ENCODE data around the gene AKT1.

AKT1 gene

DNA sequence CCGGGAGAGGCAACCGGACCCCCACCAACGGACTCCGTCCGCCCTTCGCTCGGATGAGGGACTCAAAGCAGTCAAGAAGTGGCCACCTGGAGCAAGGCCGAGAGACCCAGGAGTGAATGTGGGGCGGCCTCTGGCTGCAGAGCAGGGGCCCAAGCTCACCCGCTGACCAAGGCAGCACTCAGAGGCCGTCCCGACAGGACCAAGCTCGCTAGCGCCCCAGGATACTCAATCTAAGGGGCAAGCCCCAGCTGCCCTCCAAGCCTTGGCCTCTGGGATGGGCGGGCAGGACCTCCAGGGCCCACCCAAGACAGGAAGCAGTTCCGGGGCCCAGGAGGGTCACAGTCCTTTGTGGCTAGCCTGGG is 936 bp downstream of the AKT1 start:
- no peaks in the 10 kb centered on the region for H3K9me3 ChIP-seq (ENCODE audit: insufficient read depth, low read length)

DNA sequence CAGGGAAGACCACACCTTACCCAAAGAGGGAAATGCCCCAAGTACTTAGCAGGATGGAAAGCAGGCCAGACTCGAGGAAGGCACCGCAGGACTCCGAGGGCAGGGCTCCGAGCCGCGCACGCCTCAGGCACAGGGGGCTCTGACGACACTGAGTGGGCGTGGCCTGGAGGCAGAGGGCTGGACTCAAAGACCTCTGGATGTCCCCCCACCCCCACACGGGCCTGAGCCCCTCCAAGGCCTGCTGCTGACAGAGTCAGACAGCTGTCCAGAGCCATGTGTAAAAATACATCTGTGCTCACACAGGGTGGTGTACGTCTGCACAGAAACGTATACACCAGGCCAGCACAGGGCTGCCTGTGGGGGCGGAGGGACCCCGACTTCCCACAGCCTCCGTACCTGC is 1.4 kb downstream of the AKT1 start:
- no peak overlapping the region for H3K27ac ChIP-seq (ENCODE audit: low read length)
- H3K4me1 ChIP-seq (ENCODE audit: low read length): peaks cover 28% of the 10 kb centered on the region
- H4K20me1 ChIP-seq (ENCODE audit: insufficient read depth, low read length): peaks cover 54% of the 10 kb centered on the region
- peaks cover 21% of the 10 kb centered on the region for H3K27me3 ChIP-seq (ENCODE audit: low read depth, low read length)
- H3K36me3 ChIP-seq (replicated peaks; ENCODE audit: low read depth, low read length): peaks cover 7% of the 10 kb centered on the region
- peak overlapping the region; percentile 99 for H3K4me3 ChIP-seq (ENCODE audit: low read length)
- H3K79me2 ChIP-seq (ENCODE audit: low read length): peaks cover 61% of the 10 kb centered on the region
- H3K9ac ChIP-seq (ENCODE audit: low read length): peak overlapping the region; percentile 93
- H3K9me3 ChIP-seq (ENCODE audit: insufficient read depth, low read length): no peaks in the 10 kb centered on the region
- peak overlapping the region; percentile 78 for H3K4me2 ChIP-seq (ENCODE audit: low read length)
- H2AFZ ChIP-seq (ENCODE audit: low read depth, low read length): no peak overlapping the region
- TF ChIP-seq, protein P1, sequence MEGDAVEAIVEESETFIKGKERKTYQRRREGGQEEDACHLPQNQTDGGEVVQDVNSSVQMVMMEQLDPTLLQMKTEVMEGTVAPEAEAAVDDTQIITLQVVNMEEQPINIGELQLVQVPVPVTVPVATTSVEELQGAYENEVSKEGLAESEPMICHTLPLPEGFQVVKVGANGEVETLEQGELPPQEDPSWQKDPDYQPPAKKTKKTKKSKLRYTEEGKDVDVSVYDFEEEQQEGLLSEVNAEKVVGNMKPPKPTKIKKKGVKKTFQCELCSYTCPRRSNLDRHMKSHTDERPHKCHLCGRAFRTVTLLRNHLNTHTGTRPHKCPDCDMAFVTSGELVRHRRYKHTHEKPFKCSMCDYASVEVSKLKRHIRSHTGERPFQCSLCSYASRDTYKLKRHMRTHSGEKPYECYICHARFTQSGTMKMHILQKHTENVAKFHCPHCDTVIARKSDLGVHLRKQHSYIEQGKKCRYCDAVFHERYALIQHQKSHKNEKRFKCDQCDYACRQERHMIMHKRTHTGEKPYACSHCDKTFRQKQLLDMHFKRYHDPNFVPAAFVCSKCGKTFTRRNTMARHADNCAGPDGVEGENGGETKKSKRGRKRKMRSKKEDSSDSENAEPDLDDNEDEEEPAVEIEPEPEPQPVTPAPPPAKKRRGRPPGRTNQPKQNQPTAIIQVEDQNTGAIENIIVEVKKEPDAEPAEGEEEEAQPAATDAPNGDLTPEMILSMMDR (IDR thresholded peaks at IDR 0.05; ENCODE audit: low read depth, low read length): no peak
- no peak for TF ChIP-seq EZH2phosphoT487 (IDR thresholded peaks at IDR 0.05; ENCODE audit: low read depth)

More for the DNA sequence above, 936 bp downstream of the AKT1 start:
- peak overlapping the region; percentile 99 for H3K4me3 ChIP-seq (ENCODE audit: low read length)
- peaks cover 7% of the 10 kb centered on the region for H3K36me3 ChIP-seq (replicated peaks; ENCODE audit: low read depth, low read length)
- H3K9ac ChIP-seq (ENCODE audit: low read length): peak overlapping the region; percentile 93
- TF ChIP-seq, protein P1 (IDR thresholded peaks at IDR 0.05; ENCODE audit: low read depth, low read length): no peak
- TF ChIP-seq EZH2phosphoT487 (IDR thresholded peaks at IDR 0.05; ENCODE audit: low read depth): no peak
- peaks cover 26% of the 10 kb centered on the region for H3K27me3 ChIP-seq (ENCODE audit: low read depth, low read length)
- peak overlapping the region; percentile 30 for H3K27ac ChIP-seq (ENCODE audit: low read length)
- H3K4me2 ChIP-seq (ENCODE audit: low read length): peak overlapping the region; percentile 78
- H2AFZ ChIP-seq (ENCODE audit: low read depth, low read length): no peak overlapping the region
- peaks cover 56% of the 10 kb centered on the region for H3K79me2 ChIP-seq (ENCODE audit: low read length)
- H4K20me1 ChIP-seq (ENCODE audit: insufficient read depth, low read length): peaks cover 49% of the 10 kb centered on the region
- peaks cover 29% of the 10 kb centered on the region for H3K4me1 ChIP-seq (ENCODE audit: low read length)

DNA sequence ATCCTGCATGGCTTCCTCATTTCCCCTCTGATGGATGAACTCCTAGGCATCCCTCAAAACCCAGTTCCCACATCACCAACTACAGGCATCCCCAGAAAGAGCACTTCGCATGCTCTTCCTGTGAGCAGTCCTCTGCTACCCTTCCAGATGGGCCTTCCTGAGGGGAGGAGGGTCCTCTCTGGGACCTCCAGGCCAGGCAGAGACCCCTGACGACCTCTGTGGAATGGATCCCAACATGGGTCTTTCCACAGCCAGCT is 1.9 kb downstream of the AKT1 start:
- H3K9me3 ChIP-seq (ENCODE audit: insufficient read depth, low read length): no peaks in the 10 kb centered on the region
- H3K36me3 ChIP-seq (replicated peaks; ENCODE audit: low read depth, low read length): peaks cover 7% of the 10 kb centered on the region
- H3K4me3 ChIP-seq (ENCODE audit: low read length): peak overlapping the region; percentile 99
- peak overlapping the region; percentile 78 for H3K4me2 ChIP-seq (ENCODE audit: low read length)
- no peak overlapping the region for H3K27ac ChIP-seq (ENCODE audit: low read length)
- peaks cover 16% of the 10 kb centered on the region for H3K27me3 ChIP-seq (ENCODE audit: low read depth, low read length)
- H3K79me2 ChIP-seq (ENCODE audit: low read length): peaks cover 65% of the 10 kb centered on the region
- H3K4me1 ChIP-seq (ENCODE audit: low read length): peaks cover 28% of the 10 kb centered on the region
- no peak overlapping the region for H2AFZ ChIP-seq (ENCODE audit: low read depth, low read length)
- H3K9ac ChIP-seq (ENCODE audit: low read length): peak overlapping the region; percentile 93; the same call in 1 of the 2 replicates
- no peak for TF ChIP-seq EZH2phosphoT487 (IDR thresholded peaks at IDR 0.05; ENCODE audit: low read depth)
- TF ChIP-seq, protein P1 (IDR thresholded peaks at IDR 0.05; ENCODE audit: low read depth, low read length): no peak
- peaks cover 56% of the 10 kb centered on the region for H4K20me1 ChIP-seq (ENCODE audit: insufficient read depth, low read length)

DNA sequence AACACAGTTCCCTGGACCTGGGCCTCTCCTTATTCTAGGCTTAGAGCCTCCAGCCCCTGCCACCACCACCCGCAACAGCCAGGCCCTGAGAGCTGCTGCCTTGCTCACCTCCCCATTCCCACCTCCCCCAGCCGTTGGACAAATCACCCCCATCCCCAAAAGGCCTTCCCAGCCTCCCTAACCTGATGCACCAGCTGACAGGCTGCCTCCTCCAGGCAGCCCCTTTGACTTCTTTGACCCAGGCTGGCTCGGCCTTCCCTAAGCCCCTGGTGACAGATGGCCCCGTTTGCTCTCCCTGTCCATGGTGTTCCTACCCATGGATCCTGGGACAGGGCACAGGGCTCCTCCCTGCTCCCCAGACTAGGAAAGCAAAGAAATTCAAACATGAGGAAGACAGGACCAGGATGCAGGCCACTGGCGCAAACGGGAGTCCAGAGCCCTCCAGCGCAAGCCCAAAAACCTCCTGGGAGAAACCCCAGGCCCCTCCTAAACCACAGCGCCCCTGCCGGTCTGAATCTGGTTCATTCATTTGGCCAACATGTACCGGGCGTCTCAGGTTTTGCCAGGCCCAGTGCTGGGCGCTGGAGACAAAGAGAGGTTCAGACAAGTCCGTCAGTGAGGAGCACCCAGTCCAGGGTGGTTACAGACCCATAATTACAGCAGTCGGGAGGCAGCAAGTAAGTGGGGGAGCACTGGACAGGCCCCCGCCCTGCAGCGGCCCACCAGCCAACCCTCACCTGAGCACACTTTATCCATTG is 2.4 kb downstream of the AKT1 start:
- Histone ChIP-seq H3K4me2 (ENCODE audit: low read length) (peak overlapping the region; percentile 78), H2AFZ (ENCODE audit: low read depth, low read length) (no peak overlapping the region), H3K27me3 (ENCODE audit: low read depth, low read length) (peaks cover 11% of the 10 kb centered on the region), H3K9ac (ENCODE audit: low read length) (no peak overlapping the region), H4K20me1 (ENCODE audit: insufficient read depth, low read length) (peaks cover 59% of the 10 kb centered on the region), H3K27ac (ENCODE audit: low read length) (no peak overlapping the region), H3K4me1 (ENCODE audit: low read length) (peaks cover 28% of the 10 kb centered on the region), H3K36me3 (replicated peaks; ENCODE audit: low read depth, low read length) (peaks cover 10% of the 10 kb centered on the region), H3K4me3 (ENCODE audit: low read length) (no peak overlapping the region), H3K9me3 (ENCODE audit: insufficient read depth, low read length) (no peaks in the 10 kb centered on the region), H3K79me2 (ENCODE audit: low read length) (peaks cover 70% of the 10 kb centered on the region)
- TF ChIP-seq EZH2phosphoT487 (IDR thresholded peaks at IDR 0.05; ENCODE audit: low read depth): no peak
- TF ChIP-seq, protein P1 (IDR thresholded peaks at IDR 0.05; ENCODE audit: low read depth, low read length): no peak

Measured in OCI-LY3 (cell line).